Heart left ventricle (tissue), 16 donors: ENCODE measurements around the gene GCH1. TPM values are rescaled to one million over a fixed set of nuclear protein-coding genes. Genes with fewer than 3 reads are reported as not detected.

Source experiments
- ATAC-seq, 4 donors: fragments of 200-7000 bp; cut with Tn5 transposase; one replicate each; pipeline ENCODE4 v1.9.1; 2020 to 2022; ENCODE audit warnings: moderate library complexity in 4 of 4, mild to moderate bottlenecking in 3 of 4, moderate number of reproducible peaks in 1 of 4
- DNase-seq, 5 donors: peaks; one replicate each; pipeline ENCODE4 v3.0.0-alpha.2; 2020
- H3K27ac ChIP-seq, 12 donors: fragments of 200-600 bp; sonication (generic) in 4 of 12; one replicate each; pipeline versions ENCODE4 v1.5.0 to v1.8.0; 2016 to 2022; ENCODE audit warnings: mild to moderate bottlenecking in 2 of 12
- H3K27me3 ChIP-seq, 9 donors: fragments of 200-600 bp; sonication (generic) in 2 of 9; one replicate each; pipeline versions ENCODE4 v1.5.1 to v1.8.0; 2016 to 2022; ENCODE audit warnings: mild to moderate bottlenecking in 3 of 9
- H3K36me3 ChIP-seq, 9 donors: fragments of 200-600 bp; sonication (generic) in 2 of 9; one replicate each; pipeline versions ENCODE4 v1.5.0 to v1.8.0; 2018 to 2022; ENCODE audit warnings: mild to moderate bottlenecking in 2 of 9
- H3K4me1 ChIP-seq, 12 donors: fragments of 200-600 bp; sonication (generic) in 4 of 12; one replicate each; pipeline versions ENCODE4 v1.5.0 to v1.8.0; 2016 to 2022; ENCODE audit warnings: mild to moderate bottlenecking in 3 of 12
- H3K4me3 ChIP-seq, 12 donors: fragments of 200-600 bp; sonication (generic) in 4 of 12; one replicate each; pipeline versions ENCODE4 v1.5.0 to v1.8.0; 2017 to 2022; ENCODE audit warnings: mild to moderate bottlenecking in 9 of 12, moderate library complexity in 4 of 12
- H3K9me3 ChIP-seq, 12 donors: fragments of 200-600 bp; sonication (generic) in 4 of 12; one replicate each; pipeline versions ENCODE4 v1.5.0 to v1.8.0; 2016 to 2022; ENCODE audit warnings: mild to moderate bottlenecking in 1 of 12
- CTCF ChIP-seq, 12 donors: fragments of 200-600 bp; sonication (generic) in 4 of 12; IDR thresholded peaks; one replicate each; pipeline versions ENCODE4 v1.5.0 to v1.8.0; 2018 to 2022; ENCODE audit warnings: antibody characterized with exemption in 12 of 12, mild to moderate bottlenecking in 5 of 12
- POLR2A ChIP-seq, 2 donors: fragments of 450-650 bp; IDR thresholded peaks; one replicate each; pipeline ENCODE4 v1.6.1; 2017; ENCODE audit warnings: antibody characterized with exemption in 2 of 2, mild to moderate bottlenecking in 2 of 2, moderate library complexity in 2 of 2
- WGBS, 4 donors: extraction: QIAGEN DNeasy Blood & Tissue Kit in 2 of 4; methylation state at CpG; one replicate each; pipeline versions ENCODE4 v1.1.5 to v1.1.7; 2013 to 2018; 5-methylcytosine and 5-hydroxymethylcytosine counted together
- intact Hi-C, 10 donors: fragments of 100-400 bp; cut with DNase I; formaldehyde crosslinking; loops; one replicate each; pipeline versions ENCODE4 v1.11.1 to v1.14.2; 2022
- polyA plus RNA-seq, 2 donors: library from polyadenylated mRNA; stranded (reverse); fragments of 200-250 nt; gene quantifications; one replicate each; pipeline ENCODE4 v1.2.3, GENCODE V29; 2013
- total RNA-seq, 9 donors: library from RNA; depleted of rRNA in 2 of 9; stranded (reverse); fragments of >200 nt in 2 of 9; fragmentation: NEBNext Ultra II Directional in 3 of 9; extraction: Animal tissue kit (Norgen Biotek cat#: 25700) in 3 of 9; gene quantifications; one replicate each; pipeline versions ENCODE4 v1.1.0 to v1.2.4, GENCODE V29; 2016 to 2023
- donor health status: ischemic (EF 13 %, LVEDD 7.1; RV severe dilation, severe dysfunction).
- donor health status: healthy with polysubstance abuse.
- donor health status: DM: no; HTN: yes; CAD: no.
- donor health status: DM: no; HTN: no; CAD: no.
- donor health status: ischemic (EF 25% LVEDD 6.9; RV normal size, moderate dysfunction).
- donor health status: ischemic (EF 25% LVEDD 5.7; RV mildly dilated, moderate dysfunction).
- donor health status: healthy.
- donor health status: DM: yes; HTN: yes; CAD: no.
- donor health status: ischemic (EF 35%, LVEDD 5.7; RV mildly dilated, moderate dysfunction).
- donor health status: nonischemic (EF 11% LVEDD 7.7; RV severe dilation, severe dysfunction).
- donor health status: DM: yes; HTN: yes; CAD: no.
- donor health status: PGD.
- donor health status: ischemic (EF 29% LVEDD 5.4; RV normal size, mild dysfunction).
- donor health status: nonischemic (EF 23%, LVEDD 6.1; RV moderate dilation, normal function).

The GCH1 gene
- total and polyA plus RNA-seq, 11 donors: 1.6 to 13.8 (median 3.3) TPM

GRCh38 chr14:54798465-54799124 lies 104.0 kb downstream of the GCH1 start:
- intact Hi-C loops: no loop called here
- no peak for TF ChIP-seq CTCF (IDR thresholded peaks at IDR 0.05)
- no peak for TF ChIP-seq POLR2A (IDR thresholded peaks at IDR 0.05)
- 80 to 84% (median 83%) methylated on average over 9 of the region's 9 CpGs for WGBS, 4 donors
- no peaks in the 10 kb centered on the region for H3K27me3 ChIP-seq
- H3K27ac ChIP-seq: no peak overlapping the region
- peaks cover 0 to 6% (median 0%) of the 10 kb centered on the region in 12 donors for H3K4me1 ChIP-seq
- H3K36me3 ChIP-seq: no peaks in the 10 kb centered on the region
- ATAC-seq (no peak), DNase-seq (no peak)
- no peak overlapping the region for H3K4me3 ChIP-seq
- peaks cover 0 to 16% (median 3%) of the 10 kb centered on the region in 12 donors for H3K9me3 ChIP-seq

GRCh38 chr14:54797986-54798385 lies 104.6 kb downstream of the GCH1 start:
- H3K27ac ChIP-seq: no peak overlapping the region
- DNase-seq (no peak), ATAC-seq (no peak)
- 46 to 76% (median 63%) methylated on average over 4 of the region's 4 CpGs for WGBS, 4 donors
- peaks cover 0 to 6% (median 0%) of the 10 kb centered on the region in 12 donors for H3K4me1 ChIP-seq
- TF ChIP-seq POLR2A (IDR thresholded peaks at IDR 0.05) (no peak), CTCF (IDR thresholded peaks at IDR 0.05) (no peak)
- intact Hi-C loops: no loop called here
- H3K27me3 ChIP-seq: no peaks in the 10 kb centered on the region
- H3K4me3 ChIP-seq: no peak overlapping the region
- peaks cover 0 to 16% (median 3%) of the 10 kb centered on the region in 12 donors for H3K9me3 ChIP-seq
- H3K36me3 ChIP-seq: peaks cover 0 to 3% (median 0%) of the 10 kb centered on the region in 9 donors

- DNase-seq: no peak
- TF ChIP-seq POLR2A (IDR thresholded peaks at IDR 0.05) (no peak), CTCF (IDR thresholded peaks at IDR 0.05) (no peak)
- no peak for ATAC-seq
Observed at GRCh38 chr14:54797556-54797955, 105.1 kb downstream of the GCH1 start.

GRCh38 chr14:54796961-54797360 lies 105.7 kb downstream of the GCH1 start:
- peaks cover 0 to 16% (median 3%) of the 10 kb centered on the region in 12 donors for H3K9me3 ChIP-seq
- intact Hi-C loops: no loop called here
- no peak for TF ChIP-seq POLR2A (IDR thresholded peaks at IDR 0.05)
- peaks cover 0 to 6% (median 0%) of the 10 kb centered on the region in 12 donors for H3K4me1 ChIP-seq
- H3K36me3 ChIP-seq: peaks cover 0 to 11% (median 5%) of the 10 kb centered on the region in 9 donors
- no peak overlapping the region for H3K4me3 ChIP-seq
- no peak overlapping the region for H3K27ac ChIP-seq
- no peaks in the 10 kb centered on the region for H3K27me3 ChIP-seq
- DNase-seq (no peak), ATAC-seq (no peak)

More at GRCh38 chr14:54797556-54797955, 105.1 kb downstream of the GCH1 start:
- WGBS, 4 donors: 74 to 82% (median 78%) methylated on average over 5 to 6 of the region's 6 CpGs
- peaks cover 0 to 6% (median 0%) of the 10 kb centered on the region in 12 donors for H3K4me1 ChIP-seq
- H3K36me3 ChIP-seq: peaks cover 0 to 5% (median 1%) of the 10 kb centered on the region in 9 donors
- H3K4me3 ChIP-seq: no peak overlapping the region
- intact Hi-C loops: no loop called here
- no peaks in the 10 kb centered on the region for H3K27me3 ChIP-seq
- no peak overlapping the region for H3K27ac ChIP-seq
- H3K9me3 ChIP-seq: peaks cover 0 to 16% (median 3%) of the 10 kb centered on the region in 12 donors
